Suppressor macrophage treated with lipopolysaccharide for 1 hour (primary cell): ENCODE measurements around the gene GRK6.

Experiments used
- DNase-seq, 3 donors: peaks; one replicate each; pipeline ENCODE4 v3.0.0-alpha.2; 2020 to 2022

GRK6 gene

DNA sequence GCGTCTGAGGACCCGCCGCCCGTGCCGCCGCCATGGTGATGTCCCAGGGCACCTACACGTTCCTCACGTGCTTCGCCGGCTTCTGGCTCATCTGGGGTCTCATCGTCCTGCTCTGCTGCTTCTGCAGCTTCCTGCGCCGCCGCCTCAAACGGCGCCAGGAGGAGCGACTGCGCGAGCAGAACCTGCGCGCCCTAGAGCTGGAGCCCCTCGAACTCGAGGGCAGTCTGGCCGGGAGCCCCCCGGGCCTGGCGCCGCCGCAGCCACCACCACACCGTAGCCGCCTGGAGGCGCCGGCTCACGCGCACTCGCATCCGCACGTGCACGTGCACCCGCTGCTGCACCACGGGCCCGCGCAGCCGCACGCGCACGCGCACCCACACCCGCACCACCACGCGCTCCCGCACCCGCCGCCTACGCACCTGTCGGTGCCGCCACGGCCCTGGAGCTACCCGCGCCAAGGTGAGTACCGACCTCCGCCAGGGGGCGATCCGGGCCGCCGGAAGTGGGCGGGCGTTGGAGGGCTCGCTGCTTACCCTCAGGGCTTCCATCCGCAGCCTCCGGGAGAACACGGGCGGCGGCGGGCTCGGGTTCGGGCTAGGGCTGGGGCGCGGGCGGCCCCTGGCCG, 28.7 kb downstream of the GRK6 start:
- peak in 1 of 3 donors; percentile 55 for DNase-seq

- peak; percentile 88 to 97 (median 95) for DNase-seq
Observed at GRCh38 chr5:177455661-177456590, 29.4 kb downstream of the GRK6 start.

DNA sequence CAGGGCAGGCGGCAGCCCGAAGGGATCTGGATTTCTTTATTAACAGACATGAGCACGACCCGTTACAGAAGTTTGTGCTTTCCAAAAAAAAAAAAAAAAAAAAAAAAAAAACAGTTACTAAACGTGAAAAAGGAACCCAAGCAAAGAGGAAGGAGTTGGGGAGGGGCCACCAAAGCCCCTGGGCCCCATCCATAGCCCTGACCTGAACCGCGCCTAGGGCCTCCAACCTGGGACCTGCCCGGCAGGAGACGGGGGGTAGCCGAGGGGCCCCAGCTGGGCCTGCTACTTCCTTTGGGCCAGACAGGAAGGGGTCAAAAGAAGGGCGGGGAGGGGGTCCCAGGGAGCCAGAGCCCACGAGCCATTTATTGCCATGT, 30.1 kb downstream of the GRK6 start:
- DNase-seq = no peak

DNA sequence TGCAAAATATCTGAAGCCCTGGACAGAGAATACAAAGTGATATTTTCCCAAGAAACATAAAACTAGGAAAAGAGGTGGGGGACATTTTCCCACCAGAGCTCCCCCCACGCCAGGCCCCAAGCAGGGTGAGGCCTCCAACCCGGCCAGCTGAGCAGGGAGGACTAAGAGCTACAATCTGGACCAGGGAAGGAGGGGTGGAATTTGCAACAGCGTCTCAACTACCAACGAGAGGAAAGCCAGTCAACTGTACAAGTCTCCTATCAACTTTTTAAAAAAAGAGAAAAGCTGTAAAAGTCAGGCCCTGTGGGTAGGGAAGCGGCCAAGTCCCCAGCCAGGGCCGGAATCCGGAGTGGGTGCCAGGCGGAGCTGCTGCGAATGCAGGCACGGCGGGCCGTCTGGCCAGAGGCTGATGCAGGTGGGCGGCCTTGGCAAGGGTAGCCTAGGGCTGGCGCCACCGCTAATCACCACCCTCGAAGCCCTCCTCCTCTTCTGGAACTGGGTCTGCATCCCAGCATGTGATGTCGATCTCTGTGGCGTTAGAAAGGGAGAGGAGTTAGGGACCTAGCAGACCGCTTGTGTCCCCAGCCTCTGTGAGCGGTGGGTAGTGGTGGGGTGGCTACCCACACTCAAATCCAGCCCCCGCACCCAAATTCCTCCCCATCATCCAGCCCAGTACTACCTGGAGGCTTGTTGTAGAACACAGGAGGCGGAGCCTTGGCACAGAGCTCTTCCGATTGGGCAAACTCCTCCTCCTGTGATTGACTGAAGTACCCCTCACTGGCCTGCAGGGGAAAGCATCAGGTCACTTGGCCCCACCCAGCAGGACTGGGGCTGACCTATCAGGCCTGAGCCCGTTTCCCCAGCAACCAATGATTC, 30.7 kb downstream of the GRK6 start:
- DNase-seq = peak; percentile 94 to 97 (median 94)

- DNase-seq = no peak
Observed at GRCh38 chr5:177457852-177458681, 31.6 kb downstream of the GRK6 start.

DNA sequence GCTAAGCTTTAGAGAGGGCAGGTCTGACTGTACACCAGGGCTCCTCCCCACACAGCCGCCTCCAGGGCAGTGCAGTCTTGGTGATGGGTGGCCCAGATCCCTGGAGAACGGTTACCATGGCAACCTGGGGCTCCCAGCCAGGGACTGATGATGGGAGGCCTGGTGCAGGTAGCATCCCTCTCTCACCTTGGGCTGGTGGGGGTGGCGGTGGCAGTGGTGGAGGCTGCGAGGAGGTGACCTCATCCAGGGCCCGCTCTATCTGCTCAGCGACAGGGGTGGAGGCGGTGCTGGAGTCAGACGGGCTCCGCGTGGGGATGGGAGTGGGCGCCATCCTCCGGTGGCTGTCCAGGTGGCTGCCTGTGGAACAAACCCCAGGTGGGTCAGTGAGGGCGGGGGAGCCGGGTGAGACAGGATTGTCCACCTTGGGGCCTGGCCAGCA, 32.5 kb downstream of the GRK6 start:
- no peak for DNase-seq

DNA sequence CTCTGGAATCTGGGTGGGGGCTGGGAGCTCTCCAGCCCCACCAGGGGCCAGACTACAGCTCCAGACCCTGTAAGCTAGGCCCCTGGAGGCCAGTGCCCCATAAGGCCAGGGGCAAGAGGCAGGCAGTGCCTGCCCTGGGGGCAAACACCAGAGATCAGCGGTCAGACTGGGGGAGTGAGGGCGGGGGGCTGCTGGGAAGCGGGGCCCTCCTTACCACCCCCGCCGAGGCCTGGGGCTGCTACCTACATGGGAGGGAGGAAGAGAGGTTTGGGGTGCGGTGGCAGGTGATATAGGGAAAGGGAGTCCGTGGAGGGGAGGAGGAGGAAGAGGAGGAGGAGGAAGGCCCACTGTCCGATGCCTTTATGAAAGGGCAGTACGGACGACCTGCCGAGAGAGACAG, 32.9 kb downstream of the GRK6 start:
- DNase-seq = no peak

DNA sequence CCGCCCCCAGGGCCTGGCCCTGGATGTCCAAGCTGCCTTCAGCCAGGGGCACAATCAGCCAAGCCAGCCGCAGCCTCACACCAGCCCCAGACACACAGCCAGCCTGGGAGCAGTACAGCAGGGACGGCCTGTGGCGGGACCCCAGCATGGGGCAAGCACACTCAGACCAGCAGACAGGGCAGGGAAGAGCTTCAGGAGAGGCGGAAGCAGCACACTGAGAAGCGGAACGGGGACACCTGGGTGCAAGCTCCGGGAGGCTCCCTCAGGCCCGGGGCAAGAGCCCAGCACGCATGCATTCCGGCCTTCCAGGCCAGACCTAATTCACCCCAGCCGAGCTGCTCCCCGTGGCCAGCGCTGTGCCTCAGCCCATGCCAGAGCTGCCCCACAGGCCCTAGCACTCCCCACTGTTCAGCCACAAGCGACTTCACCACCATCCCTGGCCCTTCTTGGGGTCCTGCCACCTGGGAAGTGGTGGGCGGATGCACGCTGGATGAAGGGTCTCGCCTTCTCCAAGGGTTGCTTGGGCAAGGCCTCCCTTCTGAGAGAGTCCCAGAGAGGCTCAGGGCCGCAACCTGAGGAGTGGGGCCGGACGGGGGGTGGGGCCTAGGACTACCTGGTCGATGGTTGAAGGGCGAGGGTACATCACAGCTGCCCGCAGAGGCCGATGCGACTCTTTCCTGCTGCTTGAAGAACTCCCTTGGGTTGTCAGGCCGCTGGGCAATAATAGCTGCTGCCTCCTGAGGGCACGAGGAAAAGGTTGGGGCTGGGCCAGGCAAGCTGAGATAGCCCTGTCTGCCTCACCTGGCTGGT, 33.5 kb downstream of the GRK6 start:
- no peak for DNase-seq

DNA sequence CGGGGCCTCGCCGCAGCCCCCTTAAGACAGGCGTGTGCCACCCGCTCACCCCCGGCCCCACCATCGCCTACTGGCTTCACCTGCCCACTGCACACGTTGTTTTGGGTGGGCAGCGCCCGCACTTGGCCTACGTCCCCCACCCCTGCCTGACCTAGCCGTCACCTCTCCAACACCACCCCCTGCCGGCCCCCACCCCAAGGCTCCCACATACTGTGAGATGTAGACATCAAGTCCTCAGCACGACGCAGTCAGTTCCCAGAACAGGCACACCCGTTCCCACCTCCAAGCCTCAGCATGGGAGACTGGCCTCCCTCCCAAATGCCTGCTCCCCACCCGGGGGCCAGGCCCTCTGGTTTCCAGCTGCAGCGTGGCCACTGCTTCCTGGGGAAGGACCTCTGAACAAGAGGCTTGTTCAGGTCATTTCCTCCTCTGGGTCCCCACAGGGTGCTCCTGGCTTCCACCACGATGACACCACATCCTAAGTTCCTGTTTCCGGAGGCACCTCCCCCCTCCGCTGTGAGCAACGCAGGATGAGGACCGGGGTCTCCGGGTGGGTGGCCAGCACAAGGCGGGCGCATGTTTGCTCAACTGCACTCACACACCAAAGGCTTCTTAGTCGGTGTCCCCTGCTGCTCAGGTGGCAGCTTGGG, 35.7 kb downstream of the GRK6 start:
- peak; percentile 78 to 79 (median 78) for DNase-seq

- DNase-seq = no peak
Observed at GRCh38 chr5:177465044-177465443, 38.6 kb downstream of the GRK6 start.

DNA sequence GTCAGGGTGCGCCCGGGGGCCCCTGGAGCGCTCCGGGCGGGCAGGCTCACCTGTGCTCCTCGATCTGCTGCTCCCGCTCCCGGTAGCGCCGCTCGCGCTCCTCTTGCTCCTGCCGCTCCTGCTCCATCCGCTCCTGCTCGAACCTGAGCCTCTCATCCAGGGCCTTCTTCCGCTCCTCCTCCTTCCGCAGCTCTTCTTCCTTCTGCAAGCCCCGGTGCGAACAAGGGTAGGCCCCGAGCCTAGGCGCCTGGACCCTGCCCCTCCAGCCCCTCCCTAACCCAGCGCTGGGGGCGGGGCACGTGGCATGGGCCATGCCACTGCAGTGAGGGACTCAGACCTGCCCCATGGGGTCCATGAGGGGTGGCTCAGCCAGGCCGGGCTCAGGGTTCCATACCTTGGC, 40.4 kb downstream of the GRK6 start:
- no peak for DNase-seq

DNA sequence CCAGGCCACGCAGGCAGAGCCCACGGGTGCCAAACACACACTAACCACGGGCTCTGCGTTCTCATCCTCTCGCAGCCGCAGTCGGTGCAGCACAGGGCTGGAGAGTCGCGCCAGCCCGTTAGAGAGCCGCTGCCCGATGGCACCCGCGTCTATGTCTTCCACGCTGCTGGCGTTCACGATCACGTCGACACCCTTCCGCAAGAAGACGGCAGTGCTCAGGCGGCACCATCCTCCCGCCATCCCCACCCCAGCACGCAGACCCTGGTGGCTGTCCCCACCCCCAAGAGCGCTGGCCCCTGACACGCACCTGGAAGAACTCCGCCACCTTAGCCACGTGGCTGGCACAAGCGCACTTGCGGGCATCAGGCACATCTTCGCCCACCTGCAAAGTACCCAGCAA, 41.0 kb downstream of the GRK6 start:
- no peak for DNase-seq

GRCh38 chr5:177468329-177468684, 41.8 kb downstream of the GRK6 start:
- DNase-seq = no peak

GRCh38 chr5:177468685-177469628, 42.5 kb downstream of the GRK6 start:
- DNase-seq = no peak

DNA sequence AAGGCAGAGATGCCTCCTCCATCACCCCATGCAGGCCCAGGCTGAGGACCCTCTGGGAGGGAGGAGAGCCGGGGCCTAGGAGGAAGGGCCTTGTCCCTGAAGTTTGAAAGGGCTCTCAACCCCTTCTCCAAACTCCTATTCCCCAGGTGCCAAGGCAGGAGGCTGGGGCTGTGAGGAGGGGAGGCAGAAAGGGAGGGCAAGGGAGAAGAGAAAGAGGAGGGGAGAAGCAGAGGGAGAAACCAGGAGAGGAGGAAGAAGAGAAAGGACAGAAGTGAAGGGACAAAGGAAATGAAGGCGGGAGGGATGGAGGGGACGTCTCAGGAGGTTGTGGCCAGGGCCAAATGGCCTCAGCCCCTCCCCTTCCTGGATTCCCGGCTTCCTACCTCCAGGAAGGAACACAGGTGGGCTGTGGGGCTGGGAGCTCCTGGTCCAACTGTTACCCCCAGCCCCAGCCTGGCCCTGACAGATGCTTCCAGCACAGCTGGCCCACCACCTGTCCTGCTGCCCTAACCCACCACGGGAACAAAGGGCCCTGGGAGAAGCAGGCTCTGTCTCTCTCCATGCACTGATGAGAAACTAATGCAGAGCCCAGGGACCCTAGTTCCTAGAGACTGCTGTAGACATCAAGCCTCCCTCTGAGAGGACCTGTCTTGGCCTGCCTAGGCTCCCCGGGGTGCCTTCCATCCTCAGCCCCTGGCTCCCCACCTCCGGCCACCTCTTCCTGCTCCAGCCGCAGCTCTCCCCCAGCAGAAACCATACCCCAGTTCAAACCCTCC, 43.5 kb downstream of the GRK6 start:
- DNase-seq = no peak

GRCh38 chr5:177470759-177471536, 44.5 kb downstream of the GRK6 start:
- no peak for DNase-seq

DNA sequence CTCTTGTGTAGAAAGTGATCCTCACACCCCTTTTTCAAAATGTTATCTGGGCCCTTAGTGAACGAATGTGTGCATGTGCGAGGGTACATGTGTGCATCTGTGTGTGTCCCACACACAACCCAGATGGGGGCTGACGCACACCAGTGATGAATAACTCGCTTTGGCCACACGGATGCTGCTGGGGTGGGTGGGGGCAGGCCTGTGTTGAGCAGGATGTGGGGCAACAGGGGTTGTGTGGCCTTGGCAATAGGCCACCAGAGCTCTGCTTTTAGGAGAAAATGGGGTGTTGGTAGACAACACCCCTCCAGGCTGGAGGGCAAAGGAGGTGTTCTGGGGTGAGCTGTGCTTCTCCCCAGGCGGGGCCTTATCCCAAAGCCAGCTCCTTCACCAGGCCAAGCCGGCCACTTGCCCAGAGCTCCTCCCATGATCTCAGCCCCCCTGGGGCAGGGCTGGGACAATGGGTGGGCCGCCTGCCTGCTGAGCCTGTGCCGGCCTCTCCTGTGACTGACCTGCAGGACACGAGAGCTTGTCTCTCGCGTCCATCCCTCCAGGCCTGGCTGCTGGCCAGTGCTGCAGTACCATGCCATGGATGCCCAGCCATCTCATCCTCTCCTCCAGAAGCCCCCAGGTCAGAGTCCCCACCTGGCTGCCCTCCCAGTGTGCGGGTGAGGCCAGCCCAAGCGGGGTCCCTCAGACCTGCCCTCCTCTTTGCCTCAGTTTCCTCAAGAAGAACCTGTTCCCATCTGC, 45.3 kb downstream of the GRK6 start:
- peak; percentile 50 to 51 (median 51) for DNase-seq
